Measurements from ENCODE around the gene OBP2A.

The OBP2A gene

DNA sequence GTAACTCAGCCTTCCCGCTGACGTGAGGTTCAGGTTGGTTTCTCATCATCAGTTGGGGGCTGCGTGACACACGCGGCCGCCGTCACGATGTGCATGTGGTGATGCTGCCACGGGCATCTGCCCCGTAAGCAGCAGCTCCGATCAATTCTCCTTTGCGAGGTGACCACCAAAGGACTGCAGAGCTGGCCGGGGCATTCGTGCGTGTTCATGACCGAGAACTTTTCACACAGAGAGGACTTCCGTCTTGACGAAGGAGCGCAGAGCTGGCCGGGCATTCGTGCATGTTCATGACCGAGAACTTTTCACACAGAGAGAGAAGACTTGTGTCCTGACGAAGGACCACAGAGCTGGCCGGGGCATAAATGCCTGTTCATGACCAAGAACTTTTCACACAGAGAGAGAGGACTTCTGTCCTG, 28.5 kb upstream of the OBP2A start:
- no peak overlapping the region for H3K4me3 Mint-ChIP-seq
- H3K9me3 Mint-ChIP-seq: no peaks in the 10 kb centered on the region
- no peak overlapping the region for H3K27ac Mint-ChIP-seq
- no peaks in the 10 kb centered on the region for H3K4me1 Mint-ChIP-seq (ENCODE audit: low read depth)
- intact Hi-C loops (cut with micrococcal nuclease): no loop called here
- peaks cover 35% of the 10 kb centered on the region for H3K27me3 Mint-ChIP-seq
- no peaks in the 10 kb centered on the region for H3K36me3 Mint-ChIP-seq (ENCODE audit: low read depth)

DNA sequence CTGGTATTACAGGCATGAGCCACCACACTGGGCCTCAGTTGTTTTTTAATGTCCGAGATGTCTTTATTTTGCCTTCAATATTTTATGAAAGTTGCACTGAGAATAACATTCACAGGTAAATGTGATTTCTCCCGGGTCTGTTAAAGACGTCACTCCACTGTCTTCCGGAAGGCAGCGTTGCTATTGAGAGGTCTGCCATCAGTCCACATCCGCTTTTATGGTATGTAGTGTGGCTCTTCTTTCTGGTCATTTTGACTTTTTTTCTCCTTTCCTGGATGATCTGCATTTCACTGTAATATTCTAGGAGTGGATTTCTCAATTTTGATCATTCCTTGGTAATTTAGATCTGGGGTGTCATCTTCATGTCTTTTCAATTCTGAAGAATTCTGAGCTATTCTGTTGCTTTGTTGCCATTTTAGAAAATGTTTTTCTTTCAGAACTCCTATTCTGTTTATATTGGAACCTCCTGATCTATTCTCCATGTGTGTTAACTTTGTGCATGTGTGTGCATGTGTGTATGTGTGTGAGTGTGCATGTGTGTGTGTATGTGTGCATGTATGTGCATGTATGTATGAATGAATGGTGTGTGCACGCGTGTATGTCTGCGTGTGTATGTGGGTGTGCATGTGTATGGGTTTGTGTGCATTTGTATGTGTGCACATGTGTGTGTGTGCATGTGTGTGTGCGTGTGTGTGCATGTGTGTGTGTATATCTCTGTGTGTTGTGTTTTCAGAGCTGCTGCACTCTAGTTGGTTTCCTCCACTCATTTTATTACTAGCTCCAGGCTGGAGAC, 26.6 kb upstream of the OBP2A start:
- no peak overlapping the region for H3K27ac Mint-ChIP-seq
- peaks cover 30% of the 10 kb centered on the region for H3K27me3 Mint-ChIP-seq
- H3K4me1 Mint-ChIP-seq (ENCODE audit: low read depth): no peaks in the 10 kb centered on the region
- H3K4me3 Mint-ChIP-seq: no peak overlapping the region
- intact Hi-C loops (cut with micrococcal nuclease): no loop called here
- H3K36me3 Mint-ChIP-seq (ENCODE audit: low read depth): no peaks in the 10 kb centered on the region
- no peaks in the 10 kb centered on the region for H3K9me3 Mint-ChIP-seq

DNA sequence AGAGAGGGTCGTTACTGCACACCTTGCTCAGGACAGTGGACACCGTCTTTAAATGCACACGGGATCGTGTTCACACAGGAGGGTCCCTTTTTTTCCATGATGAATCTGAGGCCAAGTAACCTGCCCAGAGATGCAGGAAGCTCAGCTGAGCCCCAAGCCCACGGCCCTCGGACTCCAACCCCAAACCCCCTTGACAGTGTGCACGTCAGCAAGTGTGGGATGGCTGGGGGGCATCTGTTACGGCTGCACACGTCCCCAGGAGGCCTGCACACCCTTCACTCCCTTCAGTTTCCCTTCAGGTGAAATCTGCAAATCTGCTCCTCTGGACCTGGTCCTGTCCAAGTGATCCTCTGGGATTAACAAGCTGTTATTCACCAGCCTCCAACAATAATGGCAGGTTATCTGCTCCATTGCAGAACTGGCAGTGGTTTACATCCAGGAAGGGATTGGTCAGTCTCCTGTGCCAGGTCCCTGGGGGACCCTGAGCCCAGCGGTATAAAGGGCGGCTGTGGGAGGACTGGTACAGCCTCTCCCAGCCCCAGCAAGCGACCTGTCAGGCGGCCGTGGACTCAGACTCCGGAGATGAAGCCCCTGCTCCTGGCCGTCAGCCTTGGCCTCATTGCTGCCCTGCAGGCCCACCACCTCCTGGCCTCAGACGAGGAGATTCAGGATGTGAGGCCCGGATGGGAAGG, 24.9 kb upstream of the OBP2A start, which contains the start of gene LCN1:
Gene LCN1 (plus strand): TSS at position 525 of the 692 bp plus-strand sequence. CDS start 58 bp downstream, at position 583.
- Mint-ChIP-seq H3K4me1 (ENCODE audit: low read depth) (no peaks in the 10 kb centered on the region), H3K36me3 (ENCODE audit: low read depth) (no peaks in the 10 kb centered on the region), H3K9me3 (no peaks in the 10 kb centered on the region), H3K4me3 (no peak within 1 kb of the TSS), H3K27ac (no peak within 1 kb of the TSS), H3K27me3 (peaks cover 24% of the 10 kb centered on the region)
- intact Hi-C loops (cut with micrococcal nuclease): no loop called here

DNA sequence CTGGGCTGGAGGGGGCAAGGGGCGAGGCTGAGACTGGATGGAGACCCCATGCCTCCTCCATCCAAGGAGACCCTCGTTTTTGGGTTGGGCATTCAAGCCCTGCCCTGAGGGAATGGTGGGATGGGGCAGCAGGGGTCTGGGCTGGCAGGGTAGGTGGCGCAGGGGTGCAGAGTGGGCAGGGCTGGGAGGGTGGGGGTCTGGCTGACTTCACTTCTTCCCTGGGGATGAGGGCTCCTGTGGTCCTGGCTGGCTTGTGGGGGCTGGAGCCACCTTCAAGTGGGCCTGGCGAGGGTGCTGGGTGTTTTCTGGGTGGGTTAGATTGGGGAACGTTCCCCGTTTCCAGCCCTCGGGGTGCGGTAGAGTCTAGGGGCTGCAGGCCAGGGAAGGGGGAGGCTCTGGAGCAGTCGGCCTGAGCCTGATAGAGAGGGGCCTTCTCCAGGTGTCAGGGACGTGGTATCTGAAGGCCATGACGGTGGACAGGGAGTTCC, 24.3 kb upstream of the OBP2A start:
- Mint-ChIP-seq H3K27ac (no peak overlapping the region), H3K4me3 (no peak overlapping the region), H3K9me3 (no peaks in the 10 kb centered on the region), H3K36me3 (ENCODE audit: low read depth) (no peaks in the 10 kb centered on the region), H3K4me1 (ENCODE audit: low read depth) (no peaks in the 10 kb centered on the region), H3K27me3 (peaks cover 24% of the 10 kb centered on the region)
- intact Hi-C loops (cut with micrococcal nuclease): no loop called here

DNA sequence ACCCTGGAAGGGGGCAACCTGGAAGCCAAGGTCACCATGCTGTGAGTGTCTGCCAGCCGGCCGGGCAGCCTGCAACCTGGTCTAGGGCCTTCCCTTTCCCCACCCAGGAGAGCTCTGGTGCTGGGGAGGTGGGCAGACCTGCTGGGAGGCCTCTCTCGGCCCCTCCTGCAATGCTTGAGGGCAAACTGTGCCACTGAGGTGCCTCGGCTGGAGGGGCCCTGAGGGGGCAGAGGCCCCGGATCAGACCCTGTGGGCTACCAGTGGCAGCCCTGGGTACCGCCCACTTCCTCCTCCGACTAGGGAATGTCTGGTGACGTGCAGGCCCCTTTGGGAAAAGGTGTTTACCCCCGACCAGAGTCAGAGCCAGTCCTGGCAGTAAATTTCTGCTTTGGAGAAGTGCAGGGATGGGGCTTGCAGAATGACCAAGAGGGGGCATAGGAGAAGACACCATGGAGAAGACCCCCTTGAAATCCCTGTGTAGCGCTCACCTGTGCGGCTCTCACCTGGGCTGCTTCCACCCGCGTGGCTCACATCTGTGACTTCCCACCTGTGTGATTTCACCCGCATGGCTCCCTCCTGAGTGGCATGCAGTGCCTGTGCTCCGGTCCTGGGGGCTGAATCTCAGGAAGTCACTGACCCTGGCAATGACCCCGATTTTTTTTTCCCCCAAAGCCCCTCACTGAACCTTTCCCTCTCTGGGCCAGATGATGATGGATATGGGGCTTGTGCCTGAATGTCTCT, 23.6 kb upstream of the OBP2A start:
- intact Hi-C loops (cut with micrococcal nuclease): no loop called here
- Mint-ChIP-seq H3K36me3 (ENCODE audit: low read depth) (no peaks in the 10 kb centered on the region), H3K4me1 (ENCODE audit: low read depth) (no peaks in the 10 kb centered on the region), H3K4me3 (no peak overlapping the region), H3K27ac (no peak overlapping the region), H3K9me3 (no peaks in the 10 kb centered on the region), H3K27me3 (peaks cover 23% of the 10 kb centered on the region)

DNA sequence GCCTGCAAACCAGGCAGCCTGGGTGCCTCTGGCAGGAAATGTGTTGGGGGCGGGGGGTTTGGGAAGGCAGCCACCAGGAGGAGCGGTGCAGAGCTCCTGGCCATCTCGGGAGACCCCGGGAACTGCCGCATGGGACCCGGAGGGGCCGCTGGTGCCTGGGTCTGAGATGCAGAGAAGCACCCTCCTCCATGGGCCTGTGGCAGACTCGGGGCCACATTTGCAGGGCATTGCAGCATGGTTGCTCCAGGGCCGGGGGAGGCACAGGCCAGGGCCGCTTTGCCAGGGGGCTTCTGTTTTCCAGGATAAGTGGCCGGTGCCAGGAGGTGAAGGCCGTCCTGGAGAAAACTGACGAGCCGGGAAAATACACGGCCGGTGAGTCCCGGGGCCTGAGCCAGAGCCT, 23.0 kb upstream of the OBP2A start:
- H3K27me3 Mint-ChIP-seq: peaks cover 19% of the 10 kb centered on the region
- no peak overlapping the region for H3K4me3 Mint-ChIP-seq
- H3K4me1 Mint-ChIP-seq (ENCODE audit: low read depth): no peaks in the 10 kb centered on the region
- no peaks in the 10 kb centered on the region for H3K9me3 Mint-ChIP-seq
- intact Hi-C loops (cut with micrococcal nuclease): no loop called here
- H3K27ac Mint-ChIP-seq: no peak overlapping the region
- H3K36me3 Mint-ChIP-seq (ENCODE audit: low read depth): no peaks in the 10 kb centered on the region

DNA sequence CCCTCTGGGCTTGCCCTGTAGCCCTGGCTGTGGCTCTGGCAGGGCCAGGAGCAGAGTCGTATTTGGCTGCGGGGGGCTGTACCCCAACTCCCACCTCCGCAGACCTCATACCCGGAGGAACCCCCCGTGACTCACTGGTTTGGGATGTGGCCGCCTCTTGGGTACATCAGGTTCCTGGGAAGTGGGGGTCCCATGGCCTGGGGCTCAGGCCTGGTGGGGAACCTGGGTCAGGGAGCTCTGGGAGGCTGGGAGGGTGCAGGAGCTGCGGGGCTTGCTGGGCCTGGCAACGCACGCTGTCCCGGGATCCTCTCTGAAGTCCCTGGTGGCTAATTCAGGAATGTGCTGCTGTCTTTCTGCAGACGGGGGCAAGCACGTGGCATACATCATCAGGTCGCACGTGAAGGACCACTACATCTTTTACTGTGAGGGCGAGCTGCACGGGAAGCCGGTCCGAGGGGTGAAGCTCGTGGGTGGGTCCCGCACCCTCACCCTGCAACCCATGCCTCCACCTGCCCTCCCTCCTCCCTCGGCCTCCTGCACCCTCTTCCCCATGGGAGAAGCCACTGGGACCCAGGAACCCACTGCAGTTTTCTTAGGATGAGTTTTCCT, 22.3 kb upstream of the OBP2A start:
- intact Hi-C loops (cut with micrococcal nuclease): no loop called here
- Mint-ChIP-seq H3K36me3 (ENCODE audit: low read depth) (no peaks in the 10 kb centered on the region), H3K4me1 (ENCODE audit: low read depth) (no peaks in the 10 kb centered on the region), H3K27me3 (peaks cover 15% of the 10 kb centered on the region), H3K4me3 (no peak overlapping the region), H3K27ac (no peak overlapping the region), H3K9me3 (no peaks in the 10 kb centered on the region)

DNA sequence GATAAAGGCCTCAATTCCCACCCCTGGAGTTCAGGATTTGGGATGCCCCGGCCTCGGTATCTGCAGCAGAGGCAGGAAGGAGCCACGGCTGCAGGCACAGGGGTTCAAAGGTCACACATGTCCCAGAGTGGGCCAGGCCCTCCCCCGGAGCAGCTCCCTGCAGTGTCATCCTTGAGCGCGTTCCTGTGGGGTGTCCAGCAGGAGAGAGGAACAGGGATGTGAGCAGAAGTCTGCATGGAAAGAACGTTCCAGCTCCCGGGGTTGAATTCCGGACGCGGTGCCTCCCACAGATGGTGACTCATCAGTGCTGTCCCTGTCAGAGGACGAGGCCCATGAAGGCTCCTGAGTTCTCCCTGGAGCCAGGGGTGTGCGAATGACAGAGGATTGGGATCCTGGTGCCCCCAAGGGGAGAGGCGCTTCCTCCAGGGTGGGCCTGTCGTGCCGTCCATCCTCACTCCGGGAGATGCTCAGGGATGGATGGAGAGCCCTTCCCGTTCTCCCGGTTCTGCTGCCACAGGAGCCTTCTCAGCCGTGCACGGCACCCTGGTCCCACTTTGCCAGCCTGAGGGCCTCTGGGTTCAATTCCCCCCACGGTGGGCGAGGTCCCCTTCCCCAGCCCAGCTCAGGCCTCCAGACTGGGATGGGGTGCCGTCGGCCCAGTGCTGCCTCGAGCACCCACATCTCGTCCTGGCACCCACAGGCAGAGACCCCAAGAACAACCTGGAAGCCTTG, 21.6 kb upstream of the OBP2A start:
- H3K27ac Mint-ChIP-seq: no peak overlapping the region
- intact Hi-C loops (cut with micrococcal nuclease): no loop called here
- H3K27me3 Mint-ChIP-seq: peaks cover 9% of the 10 kb centered on the region
- no peaks in the 10 kb centered on the region for H3K4me1 Mint-ChIP-seq (ENCODE audit: low read depth)
- no peaks in the 10 kb centered on the region for H3K36me3 Mint-ChIP-seq (ENCODE audit: low read depth)
- H3K4me3 Mint-ChIP-seq: no peak overlapping the region
- no peaks in the 10 kb centered on the region for H3K9me3 Mint-ChIP-seq

DNA sequence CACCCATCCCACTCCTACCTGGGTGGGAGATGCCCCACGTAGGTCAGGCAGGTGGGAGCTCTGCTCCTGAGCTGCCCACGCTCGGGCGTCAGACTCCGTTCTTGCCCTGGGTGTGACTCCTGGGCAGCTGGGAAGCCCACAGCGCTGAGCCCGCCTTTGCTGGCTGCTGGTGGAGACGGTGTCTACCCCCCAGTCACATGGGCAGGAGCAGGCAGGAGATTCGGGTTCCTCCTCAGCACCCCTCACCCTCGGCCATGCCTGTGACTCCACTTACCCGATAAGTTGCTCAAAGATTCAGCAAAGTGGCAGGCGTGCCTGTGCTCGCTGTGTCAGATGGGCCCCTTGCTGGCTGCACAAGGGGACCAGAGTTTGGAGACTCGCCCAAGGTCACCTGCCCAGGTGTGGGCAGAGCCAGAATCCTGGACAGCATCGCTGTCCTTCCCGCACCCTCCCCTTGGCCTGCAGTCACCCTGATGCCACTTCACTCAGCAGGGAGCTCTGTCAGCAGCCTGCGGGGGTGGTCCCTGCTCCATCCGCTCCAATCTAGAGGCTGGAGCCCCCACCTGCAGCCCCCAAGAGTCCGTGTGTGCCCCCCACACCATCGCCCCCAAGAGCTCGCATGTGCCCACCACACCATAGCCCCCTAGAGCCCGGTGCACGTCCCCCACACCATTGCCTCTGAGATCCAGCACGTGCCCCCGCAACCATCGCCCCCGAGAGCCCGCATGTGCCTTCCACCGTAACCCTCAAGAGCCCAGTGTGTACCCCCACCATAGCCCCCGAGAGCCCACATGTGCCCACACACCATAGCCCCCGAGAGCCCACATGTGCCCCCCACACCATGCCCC, 20.5 kb upstream of the OBP2A start:
- Mint-ChIP-seq H3K4me3 (no peak overlapping the region), H3K9me3 (no peaks in the 10 kb centered on the region), H3K4me1 (ENCODE audit: low read depth) (no peaks in the 10 kb centered on the region), H3K36me3 (ENCODE audit: low read depth) (no peaks in the 10 kb centered on the region), H3K27ac (no peak overlapping the region), H3K27me3 (peaks cover 3% of the 10 kb centered on the region)
- intact Hi-C loops (cut with micrococcal nuclease): no loop called here

DNA sequence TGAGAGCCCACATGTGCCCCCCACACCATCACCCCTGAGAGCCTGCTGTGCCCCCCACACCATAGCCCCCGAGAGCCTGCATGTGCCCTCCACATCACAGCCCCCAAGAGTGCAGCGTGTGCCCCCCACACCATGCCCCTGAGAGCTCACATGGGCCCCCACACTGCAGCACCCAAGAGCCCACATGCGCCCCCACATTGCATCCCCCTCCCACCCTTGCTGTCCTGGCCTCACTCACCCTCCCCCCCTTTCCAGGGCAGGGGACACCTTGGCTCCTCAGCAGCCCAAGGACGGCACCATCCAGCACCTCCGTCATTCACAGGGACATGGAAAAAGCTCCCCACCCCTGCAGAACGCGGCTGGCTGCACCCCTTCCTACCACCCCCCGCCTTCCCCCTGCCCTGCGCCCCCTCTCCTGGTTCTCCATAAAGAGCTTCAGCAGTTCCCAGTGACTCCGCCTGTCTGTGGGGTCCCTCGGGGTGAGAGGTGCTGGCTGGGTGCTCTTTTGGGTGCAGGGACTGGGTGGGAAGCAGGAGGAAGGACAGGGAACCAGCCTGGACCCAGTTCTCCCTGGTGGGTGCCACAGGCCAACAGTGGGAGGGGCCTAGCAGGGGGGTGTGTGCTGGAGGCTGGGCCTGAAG, 19.7 kb upstream of the OBP2A start:
- no peaks in the 10 kb centered on the region for H3K4me1 Mint-ChIP-seq (ENCODE audit: low read depth)
- no peak overlapping the region for H3K27ac Mint-ChIP-seq
- H3K9me3 Mint-ChIP-seq: no peaks in the 10 kb centered on the region
- no peaks in the 10 kb centered on the region for H3K27me3 Mint-ChIP-seq
- H3K4me3 Mint-ChIP-seq: no peak overlapping the region
- H3K36me3 Mint-ChIP-seq (ENCODE audit: low read depth): no peaks in the 10 kb centered on the region
- intact Hi-C loops (cut with micrococcal nuclease): no loop called here

DNA sequence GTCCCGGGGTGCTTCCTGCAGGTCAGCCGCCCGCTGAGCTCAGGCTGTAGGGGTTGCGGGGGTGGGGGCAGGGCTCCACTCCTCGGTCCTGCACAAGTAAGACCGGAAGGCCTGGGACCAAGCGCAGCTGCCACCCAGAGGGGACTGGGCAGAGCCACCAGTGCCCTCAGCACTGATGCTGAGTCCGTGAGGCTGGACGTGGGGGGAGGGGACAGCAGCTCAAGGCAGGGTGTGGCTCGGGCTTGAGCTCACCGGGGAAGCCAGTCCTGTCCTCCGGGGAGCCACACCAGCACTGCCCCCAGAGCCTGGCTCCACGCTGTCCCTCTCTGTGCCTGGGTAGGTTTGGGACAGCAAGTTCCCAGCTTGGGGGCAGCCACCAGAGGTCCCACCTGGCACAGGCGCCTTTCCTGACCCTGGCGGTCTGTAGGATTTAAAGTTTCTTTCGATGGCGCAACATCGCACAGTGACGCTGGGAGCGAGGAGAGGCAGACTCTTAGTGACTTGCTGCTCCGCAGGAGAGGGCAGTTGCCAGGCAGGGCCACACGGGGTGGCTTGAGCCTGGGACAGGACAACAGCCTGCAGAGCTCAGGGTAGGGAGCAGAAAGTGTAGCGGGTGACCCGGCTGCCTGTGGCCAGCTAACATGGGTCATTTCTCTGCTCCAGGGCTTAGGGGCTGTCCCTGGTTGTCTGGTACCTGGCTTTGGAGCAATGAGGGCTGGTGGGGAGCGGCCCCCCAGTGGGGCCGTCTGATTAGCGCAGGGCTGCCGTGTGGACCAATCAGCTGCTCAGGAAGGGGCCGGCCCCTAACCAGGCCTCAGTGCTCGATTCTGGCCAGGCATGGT, 19.0 kb upstream of the OBP2A start:
- Mint-ChIP-seq H3K4me1 (ENCODE audit: low read depth) (no peaks in the 10 kb centered on the region), H3K36me3 (ENCODE audit: low read depth) (no peaks in the 10 kb centered on the region), H3K9me3 (no peaks in the 10 kb centered on the region), H3K27me3 (no peaks in the 10 kb centered on the region), H3K4me3 (no peak overlapping the region), H3K27ac (no peak overlapping the region)
- intact Hi-C loops (cut with micrococcal nuclease): no loop called here
